DND-41 (cell line): ENCODE results near the gene NUP214.

Experiments used
- CTCF ChIP-seq: IDR thresholded peaks from 2 replicates; pipeline ENCODE4 v1.5.1; 2012; ENCODE audit warnings: borderline replicate concordance, low read length, moderate library complexity, mild to moderate bottlenecking; ENCODE audit not compliant: poor library complexity, severe bottlenecking; ENCODE audit errors: extremely low read depth
- EZH2 ChIP-seq: IDR thresholded peaks from 3 replicates; pipeline ENCODE4 v1.6.1; 2012; ENCODE audit warnings: borderline replicate concordance, low read depth, mild to moderate bottlenecking, moderate library complexity, low read length, inconsistent platforms; ENCODE audit not compliant: severe bottlenecking

DNA sequence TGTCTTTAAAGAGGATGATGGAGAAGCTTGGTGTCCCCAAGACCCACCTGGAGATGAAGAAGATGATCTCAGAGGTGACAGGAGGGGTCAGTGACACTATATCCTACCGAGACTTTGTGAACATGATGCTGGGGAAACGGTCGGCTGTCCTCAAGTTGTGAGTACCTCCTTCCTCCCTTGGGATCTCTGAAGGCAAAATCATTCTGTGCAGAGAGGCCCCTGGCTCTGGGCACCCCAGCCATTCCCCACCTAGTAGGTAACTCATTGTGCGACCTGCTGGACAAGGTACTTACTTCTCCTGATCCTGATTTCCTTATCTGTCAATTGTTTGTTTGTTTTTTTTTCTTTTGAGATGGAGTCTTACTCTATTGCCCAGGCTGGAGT lies 7.6 kb upstream of the NUP214 start:
- TF ChIP-seq EZH2, result no peak
- TF ChIP-seq CTCF, result no peak
